Measurements from ENCODE around the gene SATB1.

SATB1 gene

DNA sequence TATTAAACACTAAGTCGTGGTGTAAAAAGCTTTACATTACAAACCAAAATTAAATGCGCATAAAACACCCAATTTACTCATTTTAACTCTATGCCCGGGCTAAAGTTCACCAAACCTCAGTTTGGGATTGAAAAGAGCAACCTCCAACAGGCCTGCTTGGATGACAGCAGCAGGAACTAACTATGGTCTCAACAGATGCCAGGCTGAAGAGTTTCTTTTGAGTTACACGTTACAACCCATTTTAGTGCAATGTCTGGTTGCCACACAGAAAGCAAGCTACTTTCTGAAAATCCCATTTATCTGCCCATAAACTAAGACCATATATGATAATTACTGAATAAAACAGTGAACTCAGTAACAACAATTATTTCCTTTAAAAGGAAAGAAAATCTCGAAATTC lies 2.2 kb downstream of the SATB1 start:
- DNase-seq, result no peak
- no peak for ATAC-seq
- Mint-ChIP-seq H3K27me3 (no peaks in the 10 kb centered on the region), H3K4me1 (peaks cover 80% of the 10 kb centered on the region), H3K4me3 (peak overlapping the region; percentile 87), H3K27ac (peak overlapping the region; percentile 93), H3K36me3 (ENCODE audit: low read depth) (peaks cover 67% of the 10 kb centered on the region), H3K9me3 (no peaks in the 10 kb centered on the region)

GRCh38 chr3:18420555-18420954 lies 4.6 kb downstream of the SATB1 start:
- Mint-ChIP-seq H3K9me3 (no peaks in the 10 kb centered on the region), H3K36me3 (ENCODE audit: low read depth) (peaks cover 85% of the 10 kb centered on the region), H3K4me3 (peak overlapping the region; percentile 67), H3K27ac (peak overlapping the region; percentile 67), H3K4me1 (peaks cover 81% of the 10 kb centered on the region), H3K27me3 (no peaks in the 10 kb centered on the region)
- ATAC-seq (no peak), DNase-seq (no peak)

DNA sequence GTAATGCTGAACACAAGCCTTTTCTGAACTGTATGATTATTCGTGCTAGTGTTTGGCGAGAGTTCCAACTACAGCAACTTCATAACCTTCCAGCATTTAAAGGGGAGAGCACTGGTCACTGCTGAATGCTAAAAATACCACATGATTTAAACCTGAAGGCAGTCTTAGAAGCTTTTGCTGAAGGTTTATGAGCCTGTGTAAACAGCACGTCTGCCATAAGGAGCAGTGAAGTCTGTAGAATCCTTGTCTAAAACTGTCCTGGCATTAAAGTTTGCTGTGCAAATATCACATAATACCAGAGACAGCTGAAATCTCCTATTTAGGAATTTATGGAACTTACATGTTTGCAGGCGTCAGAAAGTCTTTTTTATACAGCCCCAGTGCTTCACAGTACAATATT lies 5.9 kb downstream of the SATB1 start:
- Mint-ChIP-seq H3K4me3 (peak overlapping the region; percentile 67), H3K27ac (peak overlapping the region; percentile 67), H3K4me1 (peaks cover 93% of the 10 kb centered on the region)

DNA sequence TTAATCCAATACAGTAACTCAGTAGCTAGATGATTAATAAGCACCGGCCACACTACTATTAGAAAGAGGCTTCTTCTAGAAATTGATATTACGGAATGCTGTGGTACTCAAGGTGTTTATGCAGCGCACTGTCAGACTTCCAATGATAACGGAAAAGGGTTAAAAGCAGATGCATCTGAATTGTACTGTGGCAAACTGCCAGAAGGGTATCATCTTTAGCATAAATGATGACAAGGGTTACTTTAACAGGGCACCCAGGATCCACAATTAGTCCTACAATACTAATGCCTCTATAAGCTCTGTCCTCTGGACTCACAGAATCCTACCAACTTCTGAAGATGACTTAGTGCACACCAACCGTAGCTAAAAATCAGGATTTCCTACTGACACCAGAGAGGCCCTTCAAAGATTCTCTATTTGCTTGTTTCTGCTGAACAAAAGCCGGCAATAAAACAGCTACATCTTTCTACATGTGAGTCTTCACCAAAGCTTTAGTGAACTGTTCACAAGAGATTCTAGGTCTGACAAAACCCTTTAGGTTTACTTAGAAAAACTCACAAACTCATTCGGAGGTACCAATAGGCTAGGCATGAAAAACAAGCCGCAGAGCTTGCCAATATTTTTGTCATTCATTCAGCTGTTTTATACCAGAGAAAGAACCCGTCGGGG lies 7.1 kb downstream of the SATB1 start:
- peaks cover 87% of the 10 kb centered on the region for H3K36me3 Mint-ChIP-seq (ENCODE audit: low read depth)
- no peaks in the 10 kb centered on the region for H3K27me3 Mint-ChIP-seq
- no peaks in the 10 kb centered on the region for H3K9me3 Mint-ChIP-seq
- peak overlapping the region; percentile 67 for H3K4me3 Mint-ChIP-seq
- H3K4me1 Mint-ChIP-seq, result peaks cover 93% of the 10 kb centered on the region
- no peak for ATAC-seq
- H3K27ac Mint-ChIP-seq, result peak overlapping the region; percentile 67
- no peak for DNase-seq

More for the DNA sequence above, 5.9 kb downstream of the SATB1 start:
- Mint-ChIP-seq H3K27me3 (no peaks in the 10 kb centered on the region), H3K9me3 (no peaks in the 10 kb centered on the region), H3K36me3 (ENCODE audit: low read depth) (peaks cover 90% of the 10 kb centered on the region)
- ATAC-seq (no peak), DNase-seq (no peak)

- no peaks in the 10 kb centered on the region for H3K9me3 Mint-ChIP-seq
- peak overlapping the region; percentile 56 for H3K4me3 Mint-ChIP-seq
- H3K36me3 Mint-ChIP-seq (ENCODE audit: low read depth), result peaks cover 87% of the 10 kb centered on the region
- peak overlapping the region; percentile 73 for H3K27ac Mint-ChIP-seq
- DNase-seq (no peak), ATAC-seq (no peak)
- no peaks in the 10 kb centered on the region for H3K27me3 Mint-ChIP-seq
- H3K4me1 Mint-ChIP-seq, result peaks cover 93% of the 10 kb centered on the region
Observed at GRCh38 chr3:18416332-18416731, 8.8 kb downstream of the SATB1 start.

DNA sequence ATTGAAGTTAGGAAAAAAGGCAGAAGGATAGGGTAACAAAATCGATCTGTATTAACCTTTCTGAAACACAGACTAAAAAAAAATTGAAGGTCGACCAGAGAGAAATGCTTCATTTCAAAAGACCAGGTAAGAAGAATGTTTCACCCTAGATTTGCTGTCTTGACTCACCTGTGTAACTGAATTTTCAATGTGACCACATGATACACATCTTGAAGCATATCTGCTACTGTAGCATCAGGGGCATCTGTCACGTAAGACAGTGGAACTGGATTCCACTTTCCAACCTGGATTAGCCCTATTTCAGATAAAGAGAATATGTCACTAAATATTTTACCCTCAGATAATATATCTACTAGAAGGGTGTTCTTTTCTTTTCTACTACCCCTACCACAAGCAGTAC lies 9.3 kb downstream of the SATB1 start:
- peaks cover 94% of the 10 kb centered on the region for H3K4me1 Mint-ChIP-seq
- ATAC-seq (no peak), DNase-seq (no peak)
- no peaks in the 10 kb centered on the region for H3K9me3 Mint-ChIP-seq
- peak overlapping the region; percentile 56 for H3K4me3 Mint-ChIP-seq
- peaks cover 86% of the 10 kb centered on the region for H3K36me3 Mint-ChIP-seq (ENCODE audit: low read depth)
- no peaks in the 10 kb centered on the region for H3K27me3 Mint-ChIP-seq
- peak overlapping the region; percentile 73 for H3K27ac Mint-ChIP-seq

DNA sequence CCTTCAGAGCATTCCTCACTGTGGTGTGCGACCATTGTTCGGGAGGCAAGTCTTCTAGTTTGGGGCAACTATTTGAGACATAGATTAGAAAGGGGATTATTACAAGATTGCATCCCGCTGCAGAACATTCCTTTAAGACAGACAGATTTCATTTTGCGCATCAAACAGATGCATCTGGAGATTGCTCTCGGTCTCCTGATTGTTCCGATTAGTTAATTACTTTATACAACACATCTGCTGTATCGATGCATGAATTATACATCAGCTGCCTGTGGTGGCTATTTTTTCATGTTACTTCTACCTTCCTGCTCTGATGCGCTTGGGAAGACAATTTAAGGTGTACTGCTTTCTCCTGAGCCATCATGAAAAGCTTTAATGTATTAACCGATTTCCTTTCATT lies 10.0 kb downstream of the SATB1 start:
- Mint-ChIP-seq H3K4me1 (peaks cover 94% of the 10 kb centered on the region), H3K27me3 (no peaks in the 10 kb centered on the region), H3K4me3 (peak overlapping the region; percentile 54), H3K36me3 (ENCODE audit: low read depth) (peaks cover 86% of the 10 kb centered on the region), H3K27ac (peak overlapping the region; percentile 71), H3K9me3 (no peaks in the 10 kb centered on the region)
- DNase-seq, result no peak
- no peak for ATAC-seq

- Mint-ChIP-seq H3K4me1 (peaks cover 94% of the 10 kb centered on the region), H3K36me3 (ENCODE audit: low read depth) (peaks cover 86% of the 10 kb centered on the region), H3K27ac (peak overlapping the region; percentile 72), H3K27me3 (no peaks in the 10 kb centered on the region), H3K9me3 (no peaks in the 10 kb centered on the region), H3K4me3 (peak overlapping the region; percentile 67)
- DNase-seq, result no peak
- ATAC-seq, result no peak
Observed at GRCh38 chr3:18412684-18413083, 12.5 kb downstream of the SATB1 start.

GRCh38 chr3:18411541-18411940 lies 13.6 kb downstream of the SATB1 start:
- Mint-ChIP-seq H3K27ac (peak overlapping the region; percentile 72), H3K9me3 (no peaks in the 10 kb centered on the region), H3K36me3 (ENCODE audit: low read depth) (peaks cover 84% of the 10 kb centered on the region), H3K4me3 (peak overlapping the region; percentile 67), H3K4me1 (peaks cover 95% of the 10 kb centered on the region), H3K27me3 (no peaks in the 10 kb centered on the region)
- ATAC-seq (no peak), DNase-seq (no peak)

GRCh38 chr3:18410205-18410604 lies 14.9 kb downstream of the SATB1 start:
- no peaks in the 10 kb centered on the region for H3K27me3 Mint-ChIP-seq
- peaks cover 95% of the 10 kb centered on the region for H3K4me1 Mint-ChIP-seq
- H3K9me3 Mint-ChIP-seq, result no peaks in the 10 kb centered on the region
- ATAC-seq (peak; percentile 44), DNase-seq (no peak)
- peaks cover 83% of the 10 kb centered on the region for H3K36me3 Mint-ChIP-seq (ENCODE audit: low read depth)
- H3K4me3 Mint-ChIP-seq, result peak overlapping the region; percentile 59
- H3K27ac Mint-ChIP-seq, result peak overlapping the region; percentile 76

GRCh38 chr3:18409266-18409665 lies 15.9 kb downstream of the SATB1 start:
- Mint-ChIP-seq H3K36me3 (ENCODE audit: low read depth) (peaks cover 83% of the 10 kb centered on the region), H3K4me1 (peaks cover 95% of the 10 kb centered on the region), H3K4me3 (peak overlapping the region; percentile 47), H3K9me3 (no peaks in the 10 kb centered on the region), H3K27ac (peak overlapping the region; percentile 76), H3K27me3 (no peaks in the 10 kb centered on the region)
- ATAC-seq, result no peak
- no peak for DNase-seq

GRCh38 chr3:18405141-18405540 lies 20.0 kb downstream of the SATB1 start:
- H3K4me3 Mint-ChIP-seq, result peak overlapping the region; percentile 55

GRCh38 chr3:18403061-18403460 lies 22.1 kb downstream of the SATB1 start:
- H3K4me3 Mint-ChIP-seq, result peak overlapping the region; percentile 42
- ATAC-seq (no peak), DNase-seq (no peak)
- peaks cover 91% of the 10 kb centered on the region for H3K36me3 Mint-ChIP-seq (ENCODE audit: low read depth)
- peaks cover 98% of the 10 kb centered on the region for H3K4me1 Mint-ChIP-seq
- H3K27me3 Mint-ChIP-seq, result no peaks in the 10 kb centered on the region
- no peaks in the 10 kb centered on the region for H3K9me3 Mint-ChIP-seq
- peak overlapping the region; percentile 62 for H3K27ac Mint-ChIP-seq

More at GRCh38 chr3:18405141-18405540, 20.0 kb downstream of the SATB1 start:
- Mint-ChIP-seq H3K9me3 (no peaks in the 10 kb centered on the region), H3K36me3 (ENCODE audit: low read depth) (peaks cover 92% of the 10 kb centered on the region), H3K27ac (peak overlapping the region; percentile 78), H3K27me3 (no peaks in the 10 kb centered on the region), H3K4me1 (peaks cover 99% of the 10 kb centered on the region)
- DNase-seq (no peak), ATAC-seq (peak; percentile 34)

DNA sequence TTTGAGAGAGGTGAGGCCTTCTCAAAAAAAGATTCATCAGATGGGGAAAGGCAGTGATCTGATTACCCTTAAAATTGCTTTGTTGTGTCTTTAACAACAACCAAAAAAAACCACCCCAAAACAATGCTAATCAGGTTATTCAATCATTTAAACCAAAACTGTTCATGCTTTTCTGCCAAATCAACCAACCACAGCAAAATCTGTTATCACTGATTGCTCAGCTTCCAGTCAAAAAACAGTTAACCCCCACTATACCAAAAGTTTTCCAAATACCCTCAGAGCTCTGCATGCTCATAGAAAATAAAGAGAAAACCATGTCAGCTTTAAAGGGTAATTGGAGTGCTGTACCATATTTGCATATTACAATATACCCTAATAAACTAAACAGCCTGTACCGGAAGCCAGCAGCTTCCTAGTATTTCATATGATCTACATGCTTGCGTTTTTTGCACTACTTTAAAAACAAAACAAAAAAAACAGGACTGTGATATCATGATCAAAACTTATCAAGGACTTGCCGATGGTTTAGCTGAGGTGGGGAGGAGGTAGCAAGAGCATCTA lies 22.8 kb downstream of the SATB1 start:
- Mint-ChIP-seq H3K27ac (peak overlapping the region; percentile 62), H3K4me3 (peak overlapping the region; percentile 32), H3K9me3 (no peaks in the 10 kb centered on the region), H3K27me3 (no peaks in the 10 kb centered on the region), H3K36me3 (ENCODE audit: low read depth) (peaks cover 90% of the 10 kb centered on the region), H3K4me1 (peaks cover 97% of the 10 kb centered on the region)
- ATAC-seq, result no peak
- no peak for DNase-seq

- Mint-ChIP-seq H3K36me3 (ENCODE audit: low read depth) (peaks cover 92% of the 10 kb centered on the region), H3K4me1 (peaks cover 97% of the 10 kb centered on the region), H3K9me3 (no peaks in the 10 kb centered on the region), H3K27ac (peak overlapping the region; percentile 62), H3K27me3 (no peaks in the 10 kb centered on the region), H3K4me3 (peak overlapping the region; percentile 32)
- no peak for DNase-seq
- ATAC-seq, result no peak
Observed at GRCh38 chr3:18401300-18401961, 23.7 kb downstream of the SATB1 start.

Measured in activated naive CD8-positive, alpha-beta T cell treated with anti-CD3 and anti-CD28 coated beads, Interleukin-2, amount 50 U/mL, for 24 hours (primary cell).